ENCODE measurements around the gene TGFB2. TPM values are rescaled to one million over a fixed set of nuclear protein-coding genes. Genes with fewer than 3 reads are reported as not detected.

Gene TGFB2
- total and polyA plus RNA-seq, 2 experiments from 2014 or later, result 13.6 to 17.1 TPM

DNA sequence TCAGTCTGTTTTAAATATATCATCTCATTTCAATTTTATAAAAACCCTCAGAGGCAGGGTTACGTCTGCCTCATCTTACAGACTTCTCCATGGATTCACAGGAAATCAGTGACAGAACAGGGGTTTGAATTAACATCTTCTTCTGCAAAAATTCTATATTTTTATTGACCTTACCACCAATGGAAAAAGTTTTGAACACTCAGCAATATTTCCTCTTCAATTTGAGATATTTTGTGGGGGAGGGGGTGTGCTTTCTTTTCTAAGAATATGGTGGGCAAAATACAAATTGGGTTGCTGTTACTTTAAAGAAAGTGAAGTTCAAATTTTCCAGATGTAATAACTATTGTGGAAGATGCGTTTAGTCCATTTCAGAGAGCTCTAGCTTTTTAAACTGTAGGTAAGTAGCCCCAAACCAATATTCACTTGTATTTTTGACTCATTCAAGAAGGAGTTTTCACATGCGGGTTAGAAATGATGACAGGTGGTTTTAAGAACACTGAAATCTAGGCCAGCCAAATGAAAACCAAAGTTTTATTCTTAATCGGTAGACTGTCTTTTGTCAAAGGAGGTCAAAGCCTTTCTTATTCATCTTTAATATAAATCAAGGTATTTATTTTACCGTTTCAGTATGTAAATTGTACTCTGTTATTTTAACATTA, 17.4 kb downstream of the TGFB2 start:
- no peak overlapping the region for H3K27ac ChIP-seq
- no peak overlapping the region for H2AFZ ChIP-seq
- H3K9me2 ChIP-seq (replicated peaks; ENCODE audit: insufficient read depth), result no peaks in the 10 kb centered on the region
- H3K9me3 ChIP-seq (ENCODE audit: low read depth), result no peaks in the 10 kb centered on the region
- 95% methylated on average over 5 of the region's 5 CpGs for WGBS (ENCODE audit: low lambda C conversion rate, missing lambda C conversion rate)
- H3K4me3 ChIP-seq, result no peak overlapping the region
- TF ChIP-seq EZH2 (IDR thresholded peaks at IDR 0.05; ENCODE audit: borderline replicate concordance), result no peak
- TF ChIP-seq, protein P1, sequence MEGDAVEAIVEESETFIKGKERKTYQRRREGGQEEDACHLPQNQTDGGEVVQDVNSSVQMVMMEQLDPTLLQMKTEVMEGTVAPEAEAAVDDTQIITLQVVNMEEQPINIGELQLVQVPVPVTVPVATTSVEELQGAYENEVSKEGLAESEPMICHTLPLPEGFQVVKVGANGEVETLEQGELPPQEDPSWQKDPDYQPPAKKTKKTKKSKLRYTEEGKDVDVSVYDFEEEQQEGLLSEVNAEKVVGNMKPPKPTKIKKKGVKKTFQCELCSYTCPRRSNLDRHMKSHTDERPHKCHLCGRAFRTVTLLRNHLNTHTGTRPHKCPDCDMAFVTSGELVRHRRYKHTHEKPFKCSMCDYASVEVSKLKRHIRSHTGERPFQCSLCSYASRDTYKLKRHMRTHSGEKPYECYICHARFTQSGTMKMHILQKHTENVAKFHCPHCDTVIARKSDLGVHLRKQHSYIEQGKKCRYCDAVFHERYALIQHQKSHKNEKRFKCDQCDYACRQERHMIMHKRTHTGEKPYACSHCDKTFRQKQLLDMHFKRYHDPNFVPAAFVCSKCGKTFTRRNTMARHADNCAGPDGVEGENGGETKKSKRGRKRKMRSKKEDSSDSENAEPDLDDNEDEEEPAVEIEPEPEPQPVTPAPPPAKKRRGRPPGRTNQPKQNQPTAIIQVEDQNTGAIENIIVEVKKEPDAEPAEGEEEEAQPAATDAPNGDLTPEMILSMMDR (IDR thresholded peaks at IDR 0.05; ENCODE audit: poor library complexity), result no peak
- no peak for TF ChIP-seq EZH2phosphoT487 (IDR thresholded peaks at IDR 0.05; ENCODE audit: low read depth, severe bottlenecking, unreplicated experiment)
- no peak overlapping the region for H3K4me2 ChIP-seq
- H3K4me1 ChIP-seq (ENCODE audit: insufficient read depth), result peaks cover 6% of the 10 kb centered on the region
- no peaks in the 10 kb centered on the region for H4K20me1 ChIP-seq (ENCODE audit: insufficient read depth, poor library complexity, severe bottlenecking)
- H3K27me3 ChIP-seq, result no peaks in the 10 kb centered on the region
- no peaks in the 10 kb centered on the region for H3K36me3 ChIP-seq (replicated peaks; ENCODE audit: insufficient read depth, low read depth)
- no peak for DNase-seq (ENCODE audit: low spot score)
- peaks cover 37% of the 10 kb centered on the region for H3K79me2 ChIP-seq

- Histone ChIP-seq H3K9me2 (replicated peaks; ENCODE audit: insufficient read depth) (no peaks in the 10 kb centered on the region), H3K79me2 (peaks cover 37% of the 10 kb centered on the region), H2AFZ (no peak overlapping the region), H4K20me1 (ENCODE audit: insufficient read depth, poor library complexity, severe bottlenecking) (no peaks in the 10 kb centered on the region), H3K4me3 (no peak overlapping the region), H3K27ac (no peak overlapping the region), H3K4me1 (ENCODE audit: insufficient read depth) (peaks cover 6% of the 10 kb centered on the region), H3K4me2 (no peak overlapping the region), H3K27me3 (no peaks in the 10 kb centered on the region), H3K36me3 (replicated peaks; ENCODE audit: insufficient read depth, low read depth) (no peaks in the 10 kb centered on the region), H3K9me3 (ENCODE audit: low read depth) (no peaks in the 10 kb centered on the region)
- no peak for DNase-seq (ENCODE audit: low spot score)
- WGBS (ENCODE audit: low lambda C conversion rate, missing lambda C conversion rate), result 92% methylated on average over 1 of the region's 1 CpG
- TF ChIP-seq EZH2phosphoT487 (IDR thresholded peaks at IDR 0.05; ENCODE audit: low read depth, severe bottlenecking, unreplicated experiment) (no peak), EZH2 (IDR thresholded peaks at IDR 0.05; ENCODE audit: borderline replicate concordance) (no peak)
- TF ChIP-seq, protein P1 (IDR thresholded peaks at IDR 0.05; ENCODE audit: poor library complexity), result no peak
Measured at GRCh38 chr1:218363141-218363540, 18.0 kb downstream of the TGFB2 start.

DNA sequence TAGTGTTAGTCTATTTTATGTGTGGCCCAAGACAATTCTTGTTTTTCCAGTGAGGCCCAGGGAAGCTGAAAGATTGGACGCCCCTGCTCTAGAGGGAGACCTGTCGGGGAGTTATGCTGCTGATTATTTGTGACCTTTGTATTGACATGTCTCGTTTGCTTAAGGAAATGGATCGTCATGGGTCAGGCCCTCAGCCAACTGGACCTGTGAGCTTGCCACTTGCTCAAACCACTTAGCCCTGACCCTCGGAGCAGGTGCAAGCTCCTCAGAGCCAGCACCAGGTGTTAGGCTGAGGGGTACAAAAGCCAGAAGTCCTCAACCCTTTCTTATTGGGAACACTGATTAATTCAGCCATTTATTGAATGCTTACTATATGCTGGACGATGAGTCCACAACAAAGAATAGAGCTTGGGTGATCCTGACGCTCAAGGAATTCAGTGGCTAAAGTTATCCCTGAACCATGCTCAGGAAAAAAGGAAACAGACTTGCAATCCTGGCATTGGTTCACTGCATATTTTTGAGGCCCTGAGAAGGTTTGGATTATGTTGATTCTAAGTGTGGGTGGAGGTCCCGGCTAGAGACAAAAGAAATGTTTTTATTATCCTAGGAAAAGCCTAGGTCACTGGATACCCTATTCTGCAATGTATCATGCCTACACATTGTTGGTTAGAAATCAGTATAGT, 19.0 kb downstream of the TGFB2 start:
- H4K20me1 ChIP-seq (ENCODE audit: insufficient read depth, poor library complexity, severe bottlenecking), result no peaks in the 10 kb centered on the region
- H3K27me3 ChIP-seq, result no peaks in the 10 kb centered on the region
- no peaks in the 10 kb centered on the region for H3K9me2 ChIP-seq (replicated peaks; ENCODE audit: insufficient read depth)
- no peak overlapping the region for H2AFZ ChIP-seq
- peaks cover 33% of the 10 kb centered on the region for H3K79me2 ChIP-seq
- H3K4me1 ChIP-seq (ENCODE audit: insufficient read depth), result peaks cover 6% of the 10 kb centered on the region
- H3K27ac ChIP-seq, result no peak overlapping the region
- H3K4me3 ChIP-seq, result no peak overlapping the region
- TF ChIP-seq, protein P1 (IDR thresholded peaks at IDR 0.05; ENCODE audit: poor library complexity), result no peak
- no peak for TF ChIP-seq EZH2phosphoT487 (IDR thresholded peaks at IDR 0.05; ENCODE audit: low read depth, severe bottlenecking, unreplicated experiment)
- TF ChIP-seq EZH2 (IDR thresholded peaks at IDR 0.05; ENCODE audit: borderline replicate concordance), result no peak
- no peaks in the 10 kb centered on the region for H3K36me3 ChIP-seq (replicated peaks; ENCODE audit: insufficient read depth, low read depth)
- no peak for DNase-seq (ENCODE audit: low spot score)
- H3K9me3 ChIP-seq (ENCODE audit: low read depth), result no peaks in the 10 kb centered on the region
- WGBS (ENCODE audit: low lambda C conversion rate, missing lambda C conversion rate), result 67% methylated on average over 8 of the region's 8 CpGs
- peak overlapping the region; percentile 5 for H3K4me2 ChIP-seq
